A673 (cell line): ENCODE measurements around the gene RPS6KA1.

Experiments
- CTCF ChIP-seq: fragments of 300-800, 200-600 bp; sonication (generic); conservative IDR thresholded peaks from 2 replicates; pipeline ENCODE4 v1.5.1; 2017; ENCODE audit warnings: low read depth, mild to moderate bottlenecking, antibody characterized with exemption, low read length, moderate library complexity, mixed read lengths
- EZH2 ChIP-seq: fragments of 200-600 bp; sonication (generic); IDR thresholded peaks from 2 replicates; pipeline ENCODE4 v1.6.1; 2017; ENCODE audit warnings: borderline replicate concordance, low read depth, mild to moderate bottlenecking, mixed read lengths, antibody characterized with exemption, low read length; ENCODE audit not compliant: poor library complexity, severe bottlenecking

GRCh38 chr1:26578167-26578566 lies 48.6 kb downstream of the RPS6KA1 start:
- TF ChIP-seq CTCF, result no peak
- no peak for TF ChIP-seq EZH2
